GM23338 (cell line): ENCODE results near the gene NRP1. TPM values are rescaled to one million over a fixed set of nuclear protein-coding genes. Genes with fewer than 3 reads are reported as not detected.

Source experiments
- ATAC-seq: fragments of 200-7000 bp; cut with Tn5 transposase; 3 replicates; pipeline ENCODE4 v1.9.1; 2020
- DNase-seq: peaks from one replicate; pipeline ENCODE4 v3.0.0-alpha.2; 2015; ENCODE audit warnings: low spot score
- H2AFZ ChIP-seq: fragments of 200-600 bp; sonication (generic); 2 replicates; pipeline ENCODE4 v1.8.0; 2016; ENCODE audit warnings: antibody characterized with exemption, mild to moderate bottlenecking, moderate library complexity
- H3F3A ChIP-seq: fragments of 200-600 bp; sonication (generic); replicated peaks from 2 replicates; pipeline ENCODE4 v1.8.0; 2017; ENCODE audit warnings: antibody characterized with exemption, mixed run types, low read depth
- H3K27ac ChIP-seq: fragments of 200-600 bp; sonication (generic); 2 replicates; pipeline ENCODE4 v1.6.1; 2016; ENCODE audit warnings: low read depth
- H3K27me3 ChIP-seq: fragments of 200-600 bp; sonication (generic); 2 replicates; pipeline ENCODE4 v1.8.0; 2016; ENCODE audit warnings: mild to moderate bottlenecking, mixed run types, moderate library complexity; ENCODE audit not compliant: insufficient read depth
- H3K36me3 ChIP-seq: fragments of 200-600 bp; sonication (generic); 2 replicates; pipeline ENCODE4 v1.8.0; 2016; ENCODE audit warnings: mild to moderate bottlenecking; ENCODE audit not compliant: insufficient read depth
- H3K4me1 ChIP-seq: fragments of 200-600 bp; sonication (generic); 2 replicates; pipeline ENCODE4 v1.8.0; 2016; ENCODE audit warnings: mild to moderate bottlenecking, moderate library complexity; ENCODE audit not compliant: insufficient read depth
- H3K4me2 ChIP-seq: fragments of 200-600 bp; sonication (generic); 2 replicates; pipeline ENCODE4 v1.7.1; 2017; ENCODE audit warnings: mixed run types
- H3K4me3 ChIP-seq: fragments of 200-600 bp; sonication (generic); 2 replicates; pipeline ENCODE4 v1.6.1; 2016; ENCODE audit warnings: mixed run types
- H3K79me2 ChIP-seq: fragments of 200-600 bp; sonication (generic); replicated peaks from 2 replicates; pipeline ENCODE4 v1.8.0; 2017; ENCODE audit warnings: mild to moderate bottlenecking; ENCODE audit not compliant: insufficient read depth
- H3K9me2 ChIP-seq: fragments of 200-600 bp; sonication (generic); 2 replicates; pipeline ENCODE4 v1.8.0; 2017; ENCODE audit not compliant: insufficient read depth
- H4K20me1 ChIP-seq: fragments of 200-600 bp; sonication (generic); replicated peaks from 2 replicates; pipeline ENCODE4 v1.8.0; 2017; ENCODE audit warnings: mild to moderate bottlenecking; ENCODE audit not compliant: insufficient read depth
- H3K27ac Mint-ChIP-seq: 2 replicates; pipeline ENCODE4 v1.8.0; 2020; ENCODE audit warnings: inconsistent platforms, mild to moderate bottlenecking, moderate library complexity, mixed read lengths
- H3K27me3 Mint-ChIP-seq: 3 replicates; pipeline ENCODE4 v1.8.0; 2022; ENCODE audit warnings: low read depth, mild to moderate bottlenecking, moderate library complexity, mixed read lengths, inconsistent platforms; ENCODE audit not compliant: insufficient read depth, poor library complexity
- H3K36me3 Mint-ChIP-seq: 3 replicates; pipeline ENCODE4 v1.8.0; 2021; ENCODE audit warnings: low read depth, mild to moderate bottlenecking, inconsistent platforms, moderate library complexity, mixed read lengths
- H3K4me1 Mint-ChIP-seq: 3 replicates; pipeline ENCODE4 v1.8.0; 2020; ENCODE audit warnings: mild to moderate bottlenecking, inconsistent platforms, mixed read lengths
- H3K4me3 Mint-ChIP-seq: 3 replicates; pipeline ENCODE4 v1.8.0; 2021; ENCODE audit warnings: moderate library complexity, mild to moderate bottlenecking, inconsistent platforms, mixed read lengths
- H3K9me3 Mint-ChIP-seq: 3 replicates; pipeline ENCODE4 v1.8.0; 2020; ENCODE audit warnings: moderate library complexity, mild to moderate bottlenecking, inconsistent platforms, mixed read lengths
- CREB1 ChIP-seq: fragments of 250-450 bp; sonication (Bioruptor Pico); IDR thresholded peaks from 2 replicates; pipeline ENCODE4 v1.5.0; 2020; ENCODE audit warnings: low read depth, mild to moderate bottlenecking, moderate library complexity
- CTCF ChIP-seq, 2 experiments: fragments of 200-600 bp in 1 of 2; sonication (generic) in 1 of 2; conservative IDR thresholded peaks; 2 replicates each; pipeline versions ENCODE4 v1.5.1 to v1.6.1; 2016 to 2017; ENCODE audit warnings: antibody characterized with exemption in 2 of 2, low read depth in 2 of 2, mild to moderate bottlenecking in 2 of 2, moderate library complexity in 1 of 2
- ETS1 ChIP-seq: IDR thresholded peaks from 2 replicates; pipeline ENCODE4 v1.6.1; 2016; ENCODE audit warnings: antibody characterized with exemption
- EZH2 ChIP-seq: fragments of 200-600 bp; sonication (generic); IDR thresholded peaks from one replicate; pipeline ENCODE4 v1.8.0; 2017; ENCODE audit warnings: antibody characterized with exemption, mild to moderate bottlenecking, low read depth; ENCODE audit not compliant: unreplicated experiment
- EZH2phosphoT487 ChIP-seq: fragments of 200-600 bp; sonication (generic); IDR thresholded peaks from one replicate; pipeline ENCODE4 v1.8.1; 2018; ENCODE audit warnings: antibody characterized with exemption; ENCODE audit not compliant: unreplicated experiment
- JUNB ChIP-seq: IDR thresholded peaks from one replicate; pipeline ENCODE4 v1.6.1; 2016; ENCODE audit warnings: antibody characterized with exemption; ENCODE audit not compliant: unreplicated experiment
- NANOG ChIP-seq: IDR thresholded peaks from 2 replicates; pipeline ENCODE4 v1.6.1; 2016; ENCODE audit warnings: antibody characterized with exemption, borderline replicate concordance
- POLR2AphosphoS5 ChIP-seq: IDR thresholded peaks from 2 replicates; pipeline ENCODE4 v1.6.1; 2016; ENCODE audit warnings: antibody characterized with exemption, low read depth
- REST ChIP-seq: IDR thresholded peaks from one replicate; pipeline ENCODE4 v1.6.1; 2018; ENCODE audit warnings: antibody characterized with exemption; ENCODE audit not compliant: unreplicated experiment
- STAT1 ChIP-seq: IDR thresholded peaks from one replicate; pipeline ENCODE4 v1.6.1; 2016; ENCODE audit warnings: antibody characterized with exemption; ENCODE audit not compliant: unreplicated experiment
- ZNF114 ChIP-seq: fragments of 250-450 bp; sonication (Bioruptor Pico); IDR thresholded peaks from 2 replicates; pipeline ENCODE4 v1.5.0; 2020; ENCODE audit warnings: mild to moderate bottlenecking, moderate library complexity
- ZNF331 ChIP-seq: fragments of 250-450 bp; sonication (Bioruptor Pico); IDR thresholded peaks from 2 replicates; pipeline ENCODE4 v1.5.0; 2020; ENCODE audit warnings: low read depth, mild to moderate bottlenecking, moderate library complexity
- ZNF462 ChIP-seq: fragments of 250-450 bp; sonication (Bioruptor Pico); IDR thresholded peaks from 2 replicates; pipeline ENCODE4 v1.5.0; 2020; ENCODE audit warnings: mild to moderate bottlenecking, moderate library complexity
- polyA plus RNA-seq: library from polyadenylated mRNA; unstranded; fragments of >200 nt; fragmentation: Nextera tagmentation; extraction: Ambion mirVana; gene quantifications from 2 replicates; pipeline ENCODE4 v1.2.1, GENCODE V29; 2016
- total RNA-seq: library from RNA; depleted of rRNA; stranded (reverse); fragments of >200 nt; shearing (Covaris generic); gene quantifications from 2 replicates; pipeline ENCODE4 v1.2.3, GENCODE V29; 2014

NRP1 gene
- total and polyA plus RNA-seq, 2 experiments from 2014 or later = 2.9 to 3.5 TPM

GRCh38 chr10:33195608-33196376 is 138.7 kb downstream of the NRP1 start:
- no peak overlapping the region for H3K27ac ChIP-seq
- no peak overlapping the region for H3K27ac Mint-ChIP-seq
- H3K4me1 Mint-ChIP-seq = peaks cover 6% of the 10 kb centered on the region; the same call in 2 of the 3 replicates

More at GRCh38 chr10:33195608-33196376, 138.7 kb downstream of the NRP1 start:
- H3F3A ChIP-seq = no peaks in the 10 kb centered on the region
- TF ChIP-seq ETS1 (no peak), NANOG (no peak), EZH2phosphoT487 (no peak), POLR2AphosphoS5 (no peak), ZNF114 (CRISPR knock-in tag) (no peak), ZNF462 (no peak), CTCF (conservative IDR thresholded peaks at IDR 0.05; ENCODE audit: low read depth in 2 of 2) (no peak), JUNB (no peak), ZNF331 (CRISPR knock-in tag) (no peak), STAT1 (no peak), EZH2 (no peak), CREB1 (CRISPR knock-in tag) (no peak), REST (no peak)
- ATAC-seq = no peak
- H2AFZ ChIP-seq = no peak overlapping the region
- H3K4me2 ChIP-seq = no peak overlapping the region
- H3K27me3 ChIP-seq = no peaks in the 10 kb centered on the region
- H3K27me3 Mint-ChIP-seq = no peaks in the 10 kb centered on the region
- H3K4me3 Mint-ChIP-seq = no peak overlapping the region
- H3K4me1 ChIP-seq = no peaks in the 10 kb centered on the region; the same call in 1 of the 2 replicates
- H3K36me3 Mint-ChIP-seq = no peaks in the 10 kb centered on the region
- DNase-seq = no peak
- H4K20me1 ChIP-seq = no peaks in the 10 kb centered on the region
- H3K9me3 Mint-ChIP-seq = no peaks in the 10 kb centered on the region
- no peaks in the 10 kb centered on the region for H3K79me2 ChIP-seq
- H3K36me3 ChIP-seq = no peaks in the 10 kb centered on the region
- no peak overlapping the region for H3K4me3 ChIP-seq
- peaks cover 3% of the 10 kb centered on the region; the same call in 1 of the 2 replicates for H3K9me2 ChIP-seq
